ENCODE measurements around the gene BLOC1S6. TPM values are rescaled to one million over a fixed set of nuclear protein-coding genes. Genes with fewer than 3 reads are reported as not detected.
A peak's percentile ranks its signal among the peaks of the same experiment; 100 is the strongest.

BLOC1S6 gene
- total RNA-seq: 48.1 TPM

- DNase-seq (ENCODE audit: low spot score) (peak; percentile 95), ATAC-seq (peak; percentile 95)
- intact Hi-C loops (cut with DNase I): no loop called here
Measured at GRCh38 chr15:45587095-45587862, at the start of gene BLOC1S6. Gene BLOC1S6, plus strand, starts transcription at chr15:45587379. Its CDS starts 65 bp downstream, at chr15:45587444.

- intact Hi-C loops (cut with DNase I): no loop called here
- no peak for ATAC-seq
- no peak for DNase-seq (ENCODE audit: low spot score)
Measured at GRCh38 chr15:45539680-45540079, 47.5 kb upstream of the BLOC1S6 start.

GRCh38 chr15:45540531-45540930 is 46.6 kb upstream of the BLOC1S6 start:
- intact Hi-C loops (cut with DNase I): no loop called here
- ATAC-seq (no peak), DNase-seq (ENCODE audit: low spot score) (no peak)

- no peak for DNase-seq (ENCODE audit: low spot score)
- ATAC-seq: no peak
- intact Hi-C loops (cut with DNase I): no loop called here
Measured at GRCh38 chr15:45543051-45543450, 44.1 kb upstream of the BLOC1S6 start.

GRCh38 chr15:45544266-45545023 is 42.7 kb upstream of the BLOC1S6 start:
- intact Hi-C loops (cut with DNase I): no loop called here
- ATAC-seq (no peak), DNase-seq (ENCODE audit: low spot score) (no peak)

- ATAC-seq: no peak
- DNase-seq (ENCODE audit: low spot score): no peak
- intact Hi-C loops (cut with DNase I): no loop called here
Measured at GRCh38 chr15:45546789-45547188, 40.4 kb upstream of the BLOC1S6 start.

GRCh38 chr15:45548753-45549520 is 38.2 kb upstream of the BLOC1S6 start:
- intact Hi-C loops (cut with DNase I): no loop called here
- ATAC-seq: no peak
- no peak for DNase-seq (ENCODE audit: low spot score)

GRCh38 chr15:45549541-45550220 is 37.5 kb upstream of the BLOC1S6 start:
- DNase-seq (ENCODE audit: low spot score) (no peak), ATAC-seq (no peak)
- intact Hi-C loops (cut with DNase I): no loop called here

- intact Hi-C loops (cut with DNase I): no loop called here
- ATAC-seq (no peak), DNase-seq (ENCODE audit: low spot score) (no peak)
Measured at GRCh38 chr15:45550436-45550835, 36.7 kb upstream of the BLOC1S6 start.

GRCh38 chr15:45551676-45552075 is 35.5 kb upstream of the BLOC1S6 start:
- intact Hi-C loops (cut with DNase I): no loop called here
- DNase-seq (ENCODE audit: low spot score) (no peak), ATAC-seq (no peak)

GRCh38 chr15:45555934-45556608 is 31.1 kb upstream of the BLOC1S6 start:
- intact Hi-C loops (cut with DNase I): no loop called here
- no peak for ATAC-seq
- no peak for DNase-seq (ENCODE audit: low spot score)

- ATAC-seq: peak; percentile 20
- intact Hi-C loops (cut with DNase I): no loop called here
- DNase-seq (ENCODE audit: low spot score): no peak
Measured at GRCh38 chr15:45572617-45573016, 14.6 kb upstream of the BLOC1S6 start.

GRCh38 chr15:45573961-45574629 is 13.1 kb upstream of the BLOC1S6 start:
- DNase-seq (ENCODE audit: low spot score) (no peak), ATAC-seq (no peak)
- intact Hi-C loops (cut with DNase I): no loop called here

- no peak for DNase-seq (ENCODE audit: low spot score)
- ATAC-seq: no peak
- intact Hi-C loops (cut with DNase I): no loop called here
Measured at GRCh38 chr15:45581919-45582318, 5.3 kb upstream of the BLOC1S6 start.

GRCh38 chr15:45583731-45584639 is 3.2 kb upstream of the BLOC1S6 start:
- DNase-seq (ENCODE audit: low spot score): no peak
- no peak for ATAC-seq
- intact Hi-C loops (cut with DNase I): no loop called here

GRCh38 chr15:45585069-45585791 is 1.9 kb upstream of the BLOC1S6 start:
- intact Hi-C loops (cut with DNase I): no loop called here
- ATAC-seq (no peak), DNase-seq (ENCODE audit: low spot score) (no peak)

- ATAC-seq (no peak), DNase-seq (ENCODE audit: low spot score) (no peak)
- intact Hi-C loops (cut with DNase I): no loop called here
Measured at GRCh38 chr15:45586125-45586524, 1.1 kb upstream of the BLOC1S6 start.

Measured in sciatic nerve (tissue), 2 donors.